Central memory CD8-positive, alpha-beta T cell (primary cell): ENCODE measurements around the gene CASK.
A peak's percentile ranks its signal among the peaks of the same experiment; 100 is the strongest.
"Not testable (repeated sequence)": the region's sequence is repeated elsewhere in the genome, so short reads cannot be mapped to it uniquely, and the experiment has no call there.

ENCODE experiments used
- ATAC-seq: fragments of 150-1000 bp; cut with Tn5 transposase; replicated peaks from 2 replicates; pipeline ENCODE4 v1.10.0; 2022; ENCODE audit warnings: mild to moderate bottlenecking, moderate FRiP score, moderate number of reproducible peaks; ENCODE audit not compliant: poor library complexity, severe bottlenecking; ENCODE audit errors: extremely low read depth
- DNase-seq, 2 donors: peaks; one replicate each; pipeline ENCODE4 v3.0.0; 2021; ENCODE audit warnings: low spot score in 2 of 2
- H3K27ac Mint-ChIP-seq: one replicate; pipeline ENCODE4 v1.8.0; 2022; ENCODE audit warnings: low read depth, mild to moderate bottlenecking, moderate library complexity, mixed read lengths
- H3K27me3 Mint-ChIP-seq: one replicate; pipeline ENCODE4 v1.8.0; 2022; ENCODE audit warnings: mixed read lengths
- H3K36me3 Mint-ChIP-seq: one replicate; pipeline ENCODE4 v1.8.0; 2022; ENCODE audit warnings: mild to moderate bottlenecking, moderate library complexity, mixed read lengths; ENCODE audit not compliant: insufficient read depth
- H3K4me1 Mint-ChIP-seq: one replicate; pipeline ENCODE4 v1.8.0; 2022; ENCODE audit warnings: mixed read lengths
- H3K4me3 Mint-ChIP-seq: one replicate; pipeline ENCODE4 v1.8.0; 2022; ENCODE audit warnings: mild to moderate bottlenecking, moderate library complexity, mixed read lengths
- H3K9me3 Mint-ChIP-seq: one replicate; pipeline ENCODE4 v1.8.0; 2022; ENCODE audit warnings: mixed read lengths

The CASK gene

DNA sequence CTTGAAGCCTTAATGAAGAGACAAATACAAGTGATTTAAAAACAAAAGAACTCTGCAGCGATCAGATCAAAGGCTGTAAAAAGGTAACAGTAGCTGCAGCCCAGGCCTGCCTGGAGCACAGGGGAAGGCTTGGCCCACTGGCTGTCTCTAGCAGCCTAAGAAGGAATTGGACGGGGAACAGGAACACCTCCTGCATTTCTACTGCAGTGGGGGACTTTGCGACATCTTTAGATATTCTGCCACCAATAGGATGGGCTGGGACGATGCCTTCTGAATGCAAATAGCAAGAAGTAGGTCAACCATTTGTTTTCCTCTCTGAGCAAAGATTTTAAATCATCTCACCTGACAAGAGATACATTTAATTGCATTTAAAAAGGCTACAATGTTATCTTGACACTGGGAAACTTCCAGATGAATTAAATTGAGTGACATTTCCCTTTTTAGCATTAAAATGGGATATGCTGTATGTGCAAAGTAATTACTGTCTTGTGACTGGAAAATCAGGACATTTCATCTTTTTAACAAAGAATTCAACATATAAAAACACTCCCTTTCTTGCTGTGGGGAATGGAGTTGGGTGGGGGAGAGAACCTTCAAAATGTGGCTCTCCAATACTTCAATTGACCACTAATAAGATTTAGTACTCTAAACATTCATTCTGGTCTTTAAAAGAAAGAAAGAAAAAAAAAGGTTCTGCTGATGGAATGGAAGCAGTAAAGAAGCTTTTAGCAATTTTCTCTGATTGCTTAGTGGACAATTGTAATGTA is 406.2 kb downstream of the CASK start:
- no peak for DNase-seq
- Mint-ChIP-seq H3K36me3 (peaks cover 5% of the 10 kb centered on the region), H3K4me3 (no peak overlapping the region), H3K27me3 (no peaks in the 10 kb centered on the region), H3K4me1 (peaks cover 4% of the 10 kb centered on the region), H3K27ac (peak overlapping the region; percentile 54), H3K9me3 (no peaks in the 10 kb centered on the region)
- no peak for ATAC-seq

DNA sequence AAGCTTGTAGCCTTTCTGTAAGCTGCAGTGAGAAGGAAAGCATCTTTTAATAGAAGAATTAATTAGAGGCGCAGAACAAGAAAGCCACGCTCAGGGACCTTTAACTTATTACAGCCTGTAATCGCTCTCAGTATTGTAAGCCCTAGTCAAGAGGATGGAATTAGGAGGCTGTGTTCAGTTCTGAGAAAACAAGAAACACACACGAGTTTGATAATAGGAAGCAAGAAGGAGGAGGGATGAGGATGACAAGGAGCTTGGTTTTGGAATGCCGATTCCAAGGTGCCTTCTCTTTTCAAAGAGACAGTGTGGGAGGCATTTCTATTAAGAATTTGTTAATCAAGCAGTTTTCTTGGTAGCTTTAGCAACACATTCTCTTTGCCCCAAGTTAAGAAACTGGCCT is 406.9 kb downstream of the CASK start:
- DNase-seq (no peak), ATAC-seq (no peak)
- no peaks in the 10 kb centered on the region for H3K9me3 Mint-ChIP-seq
- H3K4me1 Mint-ChIP-seq, result peaks cover 4% of the 10 kb centered on the region
- H3K27me3 Mint-ChIP-seq, result no peaks in the 10 kb centered on the region
- H3K36me3 Mint-ChIP-seq, result peaks cover 5% of the 10 kb centered on the region
- H3K27ac Mint-ChIP-seq, result peak overlapping the region; percentile 54
- no peak overlapping the region for H3K4me3 Mint-ChIP-seq

- DNase-seq (no peak), ATAC-seq (no peak)
- H3K4me1 Mint-ChIP-seq, result peaks cover 4% of the 10 kb centered on the region
- no peaks in the 10 kb centered on the region for H3K27me3 Mint-ChIP-seq
- H3K9me3 Mint-ChIP-seq, result no peaks in the 10 kb centered on the region
- no peak overlapping the region for H3K4me3 Mint-ChIP-seq
- no peak overlapping the region for H3K27ac Mint-ChIP-seq
- peaks cover 5% of the 10 kb centered on the region for H3K36me3 Mint-ChIP-seq
Measured at GRCh38 chrX:41515376-41515775, 408.0 kb downstream of the CASK start.

- no peak overlapping the region for H3K27ac Mint-ChIP-seq
- peaks cover 5% of the 10 kb centered on the region for H3K36me3 Mint-ChIP-seq
- DNase-seq, result no peak
- no peaks in the 10 kb centered on the region for H3K9me3 Mint-ChIP-seq
- ATAC-seq, result no peak
- H3K27me3 Mint-ChIP-seq, result no peaks in the 10 kb centered on the region
- no peak overlapping the region for H3K4me3 Mint-ChIP-seq
- peaks cover 4% of the 10 kb centered on the region for H3K4me1 Mint-ChIP-seq
Measured at GRCh38 chrX:41514179-41514578, 409.2 kb downstream of the CASK start.

DNA sequence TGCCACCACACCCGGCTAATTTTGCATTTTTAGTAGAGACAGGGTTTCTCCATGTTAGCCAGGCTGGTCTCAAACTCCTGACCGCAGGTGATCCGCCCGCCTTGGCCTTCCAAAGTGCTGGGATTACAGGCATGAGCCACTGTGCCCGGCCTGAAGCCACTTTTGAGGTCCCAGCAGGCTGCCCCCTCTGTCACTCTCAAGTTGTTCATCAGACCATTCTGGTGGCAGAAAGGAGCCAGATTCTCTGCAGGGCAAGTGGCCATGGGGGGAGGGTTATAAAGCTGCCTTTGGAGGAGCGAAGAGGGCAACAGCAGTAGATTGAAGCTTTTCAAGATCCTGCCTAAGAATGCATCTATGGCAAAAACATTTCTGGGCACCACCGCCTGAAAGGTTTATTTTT is 410.5 kb downstream of the CASK start:
- not testable (repeated sequence) for H3K27ac Mint-ChIP-seq, H3K4me3 Mint-ChIP-seq, H3K9me3 Mint-ChIP-seq, ATAC-seq, H3K4me1 Mint-ChIP-seq, H3K27me3 Mint-ChIP-seq, DNase-seq, H3K36me3 Mint-ChIP-seq

GRCh38 chrX:41512394-41512793 is 411.0 kb downstream of the CASK start:
- peaks cover 5% of the 10 kb centered on the region for H3K36me3 Mint-ChIP-seq
- no peak overlapping the region for H3K27ac Mint-ChIP-seq
- no peak overlapping the region for H3K4me3 Mint-ChIP-seq
- DNase-seq (no peak), ATAC-seq (peak; percentile 24)
- H3K4me1 Mint-ChIP-seq, result peaks cover 4% of the 10 kb centered on the region
- no peaks in the 10 kb centered on the region for H3K27me3 Mint-ChIP-seq
- no peaks in the 10 kb centered on the region for H3K9me3 Mint-ChIP-seq

DNA sequence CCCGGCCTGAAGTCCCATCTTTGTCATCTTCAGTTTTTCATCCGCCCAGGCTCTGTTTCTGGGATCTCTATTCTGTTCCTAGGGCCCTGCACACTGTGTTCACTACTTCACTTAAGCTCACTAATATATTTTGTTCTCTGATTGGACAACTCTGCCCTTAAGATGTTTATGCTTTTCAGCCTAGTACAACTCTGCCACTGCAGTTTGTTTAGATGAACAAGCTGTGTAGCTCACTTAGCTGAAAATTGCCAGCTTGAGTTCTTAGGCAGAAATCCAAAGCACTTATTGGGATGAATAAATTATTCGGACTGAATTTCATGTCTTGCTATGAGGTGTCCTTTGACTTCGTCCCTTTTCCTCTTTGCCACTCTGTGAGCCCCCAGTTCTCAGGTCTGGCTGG is 415.4 kb downstream of the CASK start:
- DNase-seq, result no peak
- H3K4me3 Mint-ChIP-seq, result no peak overlapping the region
- no peaks in the 10 kb centered on the region for H3K4me1 Mint-ChIP-seq
- ATAC-seq, result no peak
- H3K9me3 Mint-ChIP-seq, result no peaks in the 10 kb centered on the region
- H3K36me3 Mint-ChIP-seq, result no peaks in the 10 kb centered on the region
- H3K27ac Mint-ChIP-seq, result no peak overlapping the region
- H3K27me3 Mint-ChIP-seq, result no peaks in the 10 kb centered on the region

- no peaks in the 10 kb centered on the region for H3K27me3 Mint-ChIP-seq
- no peaks in the 10 kb centered on the region for H3K36me3 Mint-ChIP-seq
- H3K4me3 Mint-ChIP-seq, result no peak overlapping the region
- H3K27ac Mint-ChIP-seq, result no peak overlapping the region
- H3K4me1 Mint-ChIP-seq, result no peaks in the 10 kb centered on the region
- no peaks in the 10 kb centered on the region for H3K9me3 Mint-ChIP-seq
- ATAC-seq (no peak), DNase-seq (no peak)
Measured at GRCh38 chrX:41502004-41502403, 421.4 kb downstream of the CASK start.

- no peaks in the 10 kb centered on the region for H3K4me1 Mint-ChIP-seq
- H3K27ac Mint-ChIP-seq, result no peak overlapping the region
- no peaks in the 10 kb centered on the region for H3K27me3 Mint-ChIP-seq
- H3K36me3 Mint-ChIP-seq, result no peaks in the 10 kb centered on the region
- no peaks in the 10 kb centered on the region for H3K9me3 Mint-ChIP-seq
- no peak overlapping the region for H3K4me3 Mint-ChIP-seq
- DNase-seq, result no peak
- ATAC-seq, result no peak
Measured at GRCh38 chrX:41499984-41500383, 423.4 kb downstream of the CASK start.

GRCh38 chrX:41499195-41499594 is 424.2 kb downstream of the CASK start:
- Mint-ChIP-seq H3K36me3 (no peaks in the 10 kb centered on the region), H3K9me3 (no peaks in the 10 kb centered on the region), H3K4me1 (no peaks in the 10 kb centered on the region), H3K27me3 (no peaks in the 10 kb centered on the region), H3K4me3 (no peak overlapping the region), H3K27ac (no peak overlapping the region)
- DNase-seq (no peak), ATAC-seq (no peak)

DNA sequence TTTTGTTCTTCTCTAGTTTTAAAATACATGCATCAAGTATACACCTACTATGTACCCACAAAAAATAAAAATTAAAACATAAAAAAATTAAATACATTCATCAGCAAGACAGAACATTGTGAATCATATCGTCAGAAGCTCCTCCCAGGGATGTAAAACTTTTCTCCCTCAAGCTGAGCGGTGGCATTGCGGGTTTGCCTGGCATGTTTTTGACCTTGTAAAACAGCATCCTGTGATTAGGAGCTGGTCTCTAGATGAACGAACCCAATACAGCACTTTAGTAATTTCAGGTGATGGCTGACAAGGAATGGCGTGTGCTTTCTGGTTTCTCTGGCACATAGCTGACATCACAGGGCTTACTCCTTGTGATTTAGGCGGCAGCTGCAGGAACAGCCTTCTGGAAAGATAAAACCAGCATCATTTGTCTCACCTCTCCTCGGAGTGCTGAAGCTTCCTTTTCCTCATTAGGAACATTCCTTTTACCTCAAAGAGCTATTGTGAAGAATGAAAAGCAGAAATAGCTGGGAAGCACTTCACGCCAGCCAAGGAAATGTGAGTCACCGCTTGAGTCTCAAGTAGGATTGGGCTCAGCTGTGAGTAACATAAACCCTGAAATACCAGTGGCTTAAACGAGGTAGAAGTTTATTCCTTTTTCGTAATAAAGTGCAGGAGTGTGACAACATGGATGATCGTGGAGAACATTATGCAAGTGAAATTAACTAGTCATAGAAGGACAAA is 431.9 kb downstream of the CASK start:
- Mint-ChIP-seq H3K4me3 (no peak overlapping the region), H3K27ac (no peak overlapping the region)

GRCh38 chrX:41490446-41490845 is 432.9 kb downstream of the CASK start:
- Mint-ChIP-seq H3K4me1 (no peaks in the 10 kb centered on the region), H3K9me3 (no peaks in the 10 kb centered on the region), H3K4me3 (no peak overlapping the region), H3K36me3 (no peaks in the 10 kb centered on the region), H3K27me3 (no peaks in the 10 kb centered on the region), H3K27ac (no peak overlapping the region)
- DNase-seq (no peak), ATAC-seq (no peak)

More for the DNA sequence above, 431.9 kb downstream of the CASK start:
- H3K4me1 Mint-ChIP-seq, result no peaks in the 10 kb centered on the region
- DNase-seq (no peak), ATAC-seq (no peak)
- H3K36me3 Mint-ChIP-seq, result no peaks in the 10 kb centered on the region
- H3K9me3 Mint-ChIP-seq, result no peaks in the 10 kb centered on the region
- H3K27me3 Mint-ChIP-seq, result no peaks in the 10 kb centered on the region

DNA sequence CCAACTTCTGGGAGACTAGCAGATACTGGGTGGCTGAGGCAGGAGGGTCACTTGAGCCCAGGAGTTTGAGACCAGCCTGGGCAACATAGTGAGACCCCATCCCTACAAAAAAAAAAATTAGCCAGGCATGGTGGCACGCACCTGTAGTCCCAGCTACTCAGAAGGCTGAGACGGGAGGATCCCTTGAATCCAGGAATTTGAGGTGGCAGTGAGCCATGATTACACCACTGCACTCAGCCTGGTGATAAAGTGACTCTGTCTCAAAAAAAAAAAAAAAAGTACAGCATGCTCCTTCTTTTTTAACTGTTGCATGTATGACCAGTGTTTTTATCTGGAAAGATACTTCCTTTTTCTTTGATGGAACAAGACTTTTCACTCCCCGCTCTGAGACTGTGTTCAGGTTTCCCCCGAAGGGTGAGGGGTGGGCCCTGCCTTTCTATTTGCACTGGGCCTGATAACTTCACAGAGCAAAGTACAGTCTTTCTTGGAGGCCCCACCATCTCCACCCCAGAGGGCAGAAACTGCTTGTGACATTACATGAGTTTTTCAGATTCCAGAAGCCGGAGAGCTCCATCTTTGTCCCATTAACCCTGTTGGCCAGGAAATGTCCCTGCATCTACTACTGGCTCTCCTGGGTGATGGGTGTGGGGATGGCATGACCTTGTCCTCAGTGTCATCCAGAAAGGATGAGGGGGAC is 441.1 kb downstream of the CASK start:
- H3K9me3 Mint-ChIP-seq, result no peaks in the 10 kb centered on the region
- no peaks in the 10 kb centered on the region for H3K4me1 Mint-ChIP-seq
- H3K27me3 Mint-ChIP-seq, result no peaks in the 10 kb centered on the region
- no peak for DNase-seq
- no peaks in the 10 kb centered on the region for H3K36me3 Mint-ChIP-seq
- H3K4me3 Mint-ChIP-seq, result no peak overlapping the region
- ATAC-seq, result no peak
- no peak overlapping the region for H3K27ac Mint-ChIP-seq
